Measurements from ENCODE around the gene LTBP1.

Gene LTBP1

DNA sequence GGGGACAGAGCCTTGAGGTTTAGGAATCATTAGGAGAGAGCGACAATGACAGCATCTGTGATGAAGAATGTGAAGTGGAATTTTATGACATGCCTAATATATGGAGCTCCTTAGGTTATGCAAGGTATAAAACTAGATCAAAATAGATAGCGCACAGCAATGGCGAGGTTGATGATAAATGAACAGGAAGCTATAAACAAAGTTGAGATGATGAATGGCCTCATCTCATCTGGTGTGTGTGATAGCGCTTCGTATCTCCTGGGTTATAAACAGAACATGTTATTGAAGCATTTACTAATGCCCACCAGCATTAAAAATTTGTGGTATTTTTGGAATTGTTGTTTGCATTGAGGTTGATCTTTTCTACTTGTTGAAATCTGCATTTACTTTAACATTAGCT lies 231.5 kb downstream of the LTBP1 start:
- Histone ChIP-seq H3K27ac (ENCODE audit: low read depth, low read length) (no peak overlapping the region), H3K79me1 (ENCODE audit: low read length) (no peaks in the 10 kb centered on the region), H3K27me3 (ENCODE audit: insufficient read depth, low read length, poor library complexity) (peaks cover under 1% of the 10 kb centered on the region), H3K23ac (ENCODE audit: low read length) (no peak overlapping the region), H3K4me1 (ENCODE audit: control insufficient read depth, low read depth, low read length) (no peaks in the 10 kb centered on the region), H3K9ac (ENCODE audit: low read length) (no peak overlapping the region), H3K36me3 (ENCODE audit: control insufficient read depth, insufficient read depth, low read length) (no peaks in the 10 kb centered on the region), H2BK15ac (replicated peaks; ENCODE audit: low read depth) (no peak overlapping the region), H2BK120ac (ENCODE audit: low read depth, low read length) (no peak overlapping the region), H2BK5ac (ENCODE audit: low read length) (no peak overlapping the region), H3K4me2 (ENCODE audit: low read length) (no peak overlapping the region), H4K8ac (ENCODE audit: low read depth, low read length) (no peak overlapping the region), H2AK5ac (ENCODE audit: low read length) (no peak overlapping the region), H3K18ac (ENCODE audit: low read length) (no peak overlapping the region), H4K5ac (ENCODE audit: low read length) (no peak overlapping the region), H3K4ac (ENCODE audit: low read depth, low read length) (no peak overlapping the region), H3K4me3 (ENCODE audit: low read length) (no peak overlapping the region), H3K79me2 (ENCODE audit: control insufficient read depth, insufficient read depth, low read length) (no peaks in the 10 kb centered on the region), H3K56ac (ENCODE audit: low read length) (no peak overlapping the region)
- no CpG with 5 or more reads among the region's 5 CpGs for WGBS (ENCODE audit: extremely low coverage, insufficient coverage, low lambda C conversion rate)
- DNase-seq: no peak

DNA sequence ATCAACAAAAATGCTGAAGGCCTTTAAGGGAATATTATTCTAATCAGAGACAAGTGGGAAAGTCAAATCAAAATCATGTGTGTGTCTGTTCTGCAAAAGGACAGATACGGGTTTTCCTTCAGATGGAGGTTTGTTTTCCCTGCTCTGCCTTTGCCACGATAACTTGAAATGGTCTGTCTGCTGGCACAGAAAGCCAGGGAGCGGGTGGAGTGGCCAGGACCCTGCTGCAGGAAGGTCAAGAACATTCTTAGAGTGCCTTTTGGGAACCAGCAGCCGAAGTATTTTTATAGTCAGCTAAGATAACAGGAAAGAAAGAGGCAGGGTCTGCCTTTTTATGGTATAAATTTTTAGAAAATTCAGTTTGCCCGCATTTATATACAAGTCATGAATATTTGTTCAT lies 234.2 kb downstream of the LTBP1 start:
- Histone ChIP-seq H3K36me3 (ENCODE audit: control insufficient read depth, insufficient read depth, low read length) (no peaks in the 10 kb centered on the region), H3K4ac (ENCODE audit: low read depth, low read length) (no peak overlapping the region), H2BK120ac (ENCODE audit: low read depth, low read length) (no peak overlapping the region), H3K18ac (ENCODE audit: low read length) (no peak overlapping the region), H3K56ac (ENCODE audit: low read length) (no peak overlapping the region), H3K27ac (ENCODE audit: low read depth, low read length) (no peak overlapping the region), H3K79me2 (ENCODE audit: control insufficient read depth, insufficient read depth, low read length) (no peaks in the 10 kb centered on the region), H2BK15ac (replicated peaks; ENCODE audit: low read depth) (no peak overlapping the region), H3K23ac (ENCODE audit: low read length) (no peak overlapping the region), H3K9ac (ENCODE audit: low read length) (no peak overlapping the region), H2AK5ac (ENCODE audit: low read length) (no peak overlapping the region), H4K8ac (ENCODE audit: low read depth, low read length) (no peak overlapping the region), H3K79me1 (ENCODE audit: low read length) (no peaks in the 10 kb centered on the region), H3K4me2 (ENCODE audit: low read length) (no peak overlapping the region), H4K5ac (ENCODE audit: low read length) (no peak overlapping the region), H2BK5ac (ENCODE audit: low read length) (no peak overlapping the region), H3K4me1 (ENCODE audit: control insufficient read depth, low read depth, low read length) (no peaks in the 10 kb centered on the region), H3K4me3 (ENCODE audit: low read length) (no peak overlapping the region), H3K27me3 (ENCODE audit: insufficient read depth, low read length, poor library complexity) (peaks cover 1% of the 10 kb centered on the region)
- no CpG with 5 or more reads among the region's 5 CpGs for WGBS (ENCODE audit: extremely low coverage, insufficient coverage, low lambda C conversion rate)
- no peak for DNase-seq

DNA sequence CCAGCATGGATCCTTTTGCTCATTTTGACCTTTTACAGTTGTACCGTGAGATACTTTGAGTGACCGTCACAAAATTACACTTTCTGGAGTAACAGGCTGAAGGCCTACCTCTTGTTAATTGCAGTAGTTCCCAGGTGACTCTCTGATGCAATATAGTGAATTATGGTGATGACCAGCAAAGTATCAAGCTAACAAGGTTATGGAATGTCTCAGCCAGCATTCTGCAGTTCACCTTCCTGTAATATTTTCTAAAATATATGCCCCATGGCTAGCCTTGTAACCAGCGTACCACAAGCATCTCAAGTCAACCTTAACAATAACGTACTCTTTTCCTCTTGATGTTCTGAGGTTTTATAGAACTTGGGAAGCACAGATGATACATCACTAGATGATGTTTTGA lies 234.7 kb downstream of the LTBP1 start:
- no peak overlapping the region for H3K27ac ChIP-seq (ENCODE audit: low read depth, low read length)
- H2BK120ac ChIP-seq (ENCODE audit: low read depth, low read length): no peak overlapping the region
- H3K79me2 ChIP-seq (ENCODE audit: control insufficient read depth, insufficient read depth, low read length): no peaks in the 10 kb centered on the region
- H3K79me1 ChIP-seq (ENCODE audit: low read length): no peaks in the 10 kb centered on the region
- no peak overlapping the region for H3K23ac ChIP-seq (ENCODE audit: low read length)
- H3K4me1 ChIP-seq (ENCODE audit: control insufficient read depth, low read depth, low read length): no peaks in the 10 kb centered on the region
- no peak for DNase-seq
- H2BK15ac ChIP-seq (replicated peaks; ENCODE audit: low read depth): no peak overlapping the region
- no peak overlapping the region for H3K56ac ChIP-seq (ENCODE audit: low read length)
- H3K27me3 ChIP-seq (ENCODE audit: insufficient read depth, low read length, poor library complexity): peaks cover 1% of the 10 kb centered on the region
- H4K5ac ChIP-seq (ENCODE audit: low read length): no peak overlapping the region
- no peak overlapping the region for H2BK5ac ChIP-seq (ENCODE audit: low read length)
- H3K9ac ChIP-seq (ENCODE audit: low read length): no peak overlapping the region
- H3K18ac ChIP-seq (ENCODE audit: low read length): no peak overlapping the region
- H3K4me2 ChIP-seq (ENCODE audit: low read length): no peak overlapping the region
- H3K4me3 ChIP-seq (ENCODE audit: low read length): no peak overlapping the region
- H4K8ac ChIP-seq (ENCODE audit: low read depth, low read length): no peak overlapping the region
- no peak overlapping the region for H3K4ac ChIP-seq (ENCODE audit: low read depth, low read length)
- H3K36me3 ChIP-seq (ENCODE audit: control insufficient read depth, insufficient read depth, low read length): no peaks in the 10 kb centered on the region
- no peak overlapping the region for H2AK5ac ChIP-seq (ENCODE audit: low read length)
- no CpG with 5 or more reads among the region's 4 CpGs for WGBS (ENCODE audit: extremely low coverage, insufficient coverage, low lambda C conversion rate)

DNA sequence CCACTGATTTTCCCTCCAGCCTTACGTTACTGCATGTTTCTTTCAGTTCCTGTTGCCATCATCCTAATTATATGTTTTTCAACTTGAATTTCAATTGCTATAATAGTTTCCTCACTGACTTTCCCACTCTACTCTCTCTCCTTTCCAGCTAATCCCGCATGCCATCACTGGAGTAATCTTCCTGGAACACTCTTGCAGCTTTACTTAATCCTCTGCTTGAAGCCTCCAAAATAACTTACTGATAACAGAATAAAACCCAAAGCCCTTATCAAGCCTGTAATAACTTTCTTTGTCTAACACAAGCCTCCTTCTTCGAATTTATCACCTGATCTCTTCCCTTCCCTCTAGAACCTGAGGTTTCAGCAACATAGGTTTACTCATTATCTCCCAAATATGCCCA lies 237.3 kb downstream of the LTBP1 start:
- no peak overlapping the region for H3K27ac ChIP-seq (ENCODE audit: low read depth, low read length)
- DNase-seq: peak; percentile 17
- no peak overlapping the region for H3K23ac ChIP-seq (ENCODE audit: low read length)

DNA sequence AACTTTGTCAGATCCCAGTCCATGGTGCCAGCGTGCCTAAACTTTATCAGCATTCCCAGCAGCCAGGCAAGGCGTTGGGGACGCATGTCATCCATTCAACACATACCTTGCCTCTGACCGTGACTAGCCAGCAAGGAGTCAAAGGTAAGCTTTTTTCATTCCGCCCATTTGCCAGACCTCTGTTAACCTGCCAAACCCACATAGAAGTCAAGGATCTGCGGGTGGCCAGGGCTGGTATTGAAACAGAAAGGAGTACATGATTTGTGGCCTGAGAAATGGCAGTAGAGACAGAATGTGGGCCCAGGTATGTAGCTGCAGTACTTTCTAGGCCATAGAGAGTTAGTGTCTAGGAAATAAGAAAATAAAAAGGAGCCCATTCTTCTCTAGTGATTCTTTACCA lies 240.2 kb downstream of the LTBP1 start:
- H3K79me1 ChIP-seq (ENCODE audit: low read length): no peaks in the 10 kb centered on the region
- no peak overlapping the region for H3K23ac ChIP-seq (ENCODE audit: low read length)
- H3K18ac ChIP-seq (ENCODE audit: low read length): no peak overlapping the region
- H4K5ac ChIP-seq (ENCODE audit: low read length): no peak overlapping the region
- no peak overlapping the region for H3K9ac ChIP-seq (ENCODE audit: low read length)
- no peak overlapping the region for H3K56ac ChIP-seq (ENCODE audit: low read length)
- no peak overlapping the region for H2BK5ac ChIP-seq (ENCODE audit: low read length)
- no peaks in the 10 kb centered on the region for H3K36me3 ChIP-seq (ENCODE audit: control insufficient read depth, insufficient read depth, low read length)
- H3K27me3 ChIP-seq (ENCODE audit: insufficient read depth, low read length, poor library complexity): peaks cover 1% of the 10 kb centered on the region
- DNase-seq: no peak
- no CpG with 5 or more reads among the region's 6 CpGs for WGBS (ENCODE audit: extremely low coverage, insufficient coverage, low lambda C conversion rate)
- H4K8ac ChIP-seq (ENCODE audit: low read depth, low read length): no peak overlapping the region
- H2BK15ac ChIP-seq (replicated peaks; ENCODE audit: low read depth): no peak overlapping the region
- H3K4me1 ChIP-seq (ENCODE audit: control insufficient read depth, low read depth, low read length): peaks cover 4% of the 10 kb centered on the region
- H2AK5ac ChIP-seq (ENCODE audit: low read length): no peak overlapping the region
- no peak overlapping the region for H3K27ac ChIP-seq (ENCODE audit: low read depth, low read length)
- H3K4me3 ChIP-seq (ENCODE audit: low read length): no peak overlapping the region
- no peaks in the 10 kb centered on the region for H3K79me2 ChIP-seq (ENCODE audit: control insufficient read depth, insufficient read depth, low read length)
- no peak overlapping the region for H3K4me2 ChIP-seq (ENCODE audit: low read length)
- no peak overlapping the region for H3K4ac ChIP-seq (ENCODE audit: low read depth, low read length)
- H2BK120ac ChIP-seq (ENCODE audit: low read depth, low read length): no peak overlapping the region

More for the DNA sequence above, 237.3 kb downstream of the LTBP1 start:
- no peaks in the 10 kb centered on the region for H3K79me2 ChIP-seq (ENCODE audit: control insufficient read depth, insufficient read depth, low read length)
- H3K79me1 ChIP-seq (ENCODE audit: low read length): no peaks in the 10 kb centered on the region
- no peak overlapping the region for H3K4ac ChIP-seq (ENCODE audit: low read depth, low read length)
- no peaks in the 10 kb centered on the region for H3K36me3 ChIP-seq (ENCODE audit: control insufficient read depth, insufficient read depth, low read length)
- no peak overlapping the region for H4K5ac ChIP-seq (ENCODE audit: low read length)
- H2BK15ac ChIP-seq (replicated peaks; ENCODE audit: low read depth): no peak overlapping the region
- H3K18ac ChIP-seq (ENCODE audit: low read length): no peak overlapping the region
- no CpG with 5 or more reads among the region's 3 CpGs for WGBS (ENCODE audit: extremely low coverage, insufficient coverage, low lambda C conversion rate)
- H2BK120ac ChIP-seq (ENCODE audit: low read depth, low read length): no peak overlapping the region
- no peak overlapping the region for H2BK5ac ChIP-seq (ENCODE audit: low read length)
- no peak overlapping the region for H3K56ac ChIP-seq (ENCODE audit: low read length)
- H4K8ac ChIP-seq (ENCODE audit: low read depth, low read length): no peak overlapping the region
- H3K4me2 ChIP-seq (ENCODE audit: low read length): no peak overlapping the region
- no peak overlapping the region for H2AK5ac ChIP-seq (ENCODE audit: low read length)
- no peak overlapping the region for H3K9ac ChIP-seq (ENCODE audit: low read length)
- no peaks in the 10 kb centered on the region for H3K4me1 ChIP-seq (ENCODE audit: control insufficient read depth, low read depth, low read length)
- H3K4me3 ChIP-seq (ENCODE audit: low read length): no peak overlapping the region
- H3K27me3 ChIP-seq (ENCODE audit: insufficient read depth, low read length, poor library complexity): peaks cover 1% of the 10 kb centered on the region

DNA sequence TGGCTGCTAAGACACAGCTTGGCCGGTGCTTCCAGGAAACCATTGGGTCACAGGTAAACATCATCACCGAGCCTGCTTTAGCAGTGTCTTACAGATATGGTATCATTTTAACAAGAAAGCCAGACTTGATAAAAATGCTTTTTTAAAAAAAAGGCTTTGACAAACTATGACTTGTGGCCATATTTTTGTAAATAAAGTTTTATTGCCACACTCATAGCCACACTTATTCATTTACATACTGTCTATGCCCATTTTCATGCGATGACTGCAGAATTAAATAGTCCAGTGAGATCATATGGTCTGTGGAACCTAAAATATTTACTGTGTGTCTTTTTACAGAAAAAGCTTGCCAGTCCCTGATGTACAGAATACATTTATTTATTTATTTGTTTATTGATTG lies 242.0 kb downstream of the LTBP1 start:
- Histone ChIP-seq H3K4me1 (ENCODE audit: control insufficient read depth, low read depth, low read length) (peaks cover 4% of the 10 kb centered on the region), H2BK15ac (replicated peaks; ENCODE audit: low read depth) (no peak overlapping the region), H3K18ac (ENCODE audit: low read length) (no peak overlapping the region), H3K56ac (ENCODE audit: low read length) (no peak overlapping the region), H3K4ac (ENCODE audit: low read depth, low read length) (no peak overlapping the region), H3K79me1 (ENCODE audit: low read length) (no peaks in the 10 kb centered on the region), H3K4me3 (ENCODE audit: low read length) (no peak overlapping the region), H4K8ac (ENCODE audit: low read depth, low read length) (no peak overlapping the region), H4K5ac (ENCODE audit: low read length) (no peak overlapping the region), H3K4me2 (ENCODE audit: low read length) (no peak overlapping the region), H3K36me3 (ENCODE audit: control insufficient read depth, insufficient read depth, low read length) (no peaks in the 10 kb centered on the region), H2AK5ac (ENCODE audit: low read length) (no peak overlapping the region), H3K27ac (ENCODE audit: low read depth, low read length) (no peak overlapping the region), H3K9ac (ENCODE audit: low read length) (no peak overlapping the region), H3K79me2 (ENCODE audit: control insufficient read depth, insufficient read depth, low read length) (no peaks in the 10 kb centered on the region), H2BK120ac (ENCODE audit: low read depth, low read length) (no peak overlapping the region), H3K23ac (ENCODE audit: low read length) (no peak overlapping the region), H2BK5ac (ENCODE audit: low read length) (no peak overlapping the region), H3K27me3 (ENCODE audit: insufficient read depth, low read length, poor library complexity) (no peaks in the 10 kb centered on the region)
- DNase-seq: no peak
- WGBS (ENCODE audit: extremely low coverage, insufficient coverage, low lambda C conversion rate): no CpG with 5 or more reads among the region's 3 CpGs

Data from mesendoderm (in vitro differentiated cells).